ENCODE results near the gene NINJ2.

The NINJ2 gene

DNA sequence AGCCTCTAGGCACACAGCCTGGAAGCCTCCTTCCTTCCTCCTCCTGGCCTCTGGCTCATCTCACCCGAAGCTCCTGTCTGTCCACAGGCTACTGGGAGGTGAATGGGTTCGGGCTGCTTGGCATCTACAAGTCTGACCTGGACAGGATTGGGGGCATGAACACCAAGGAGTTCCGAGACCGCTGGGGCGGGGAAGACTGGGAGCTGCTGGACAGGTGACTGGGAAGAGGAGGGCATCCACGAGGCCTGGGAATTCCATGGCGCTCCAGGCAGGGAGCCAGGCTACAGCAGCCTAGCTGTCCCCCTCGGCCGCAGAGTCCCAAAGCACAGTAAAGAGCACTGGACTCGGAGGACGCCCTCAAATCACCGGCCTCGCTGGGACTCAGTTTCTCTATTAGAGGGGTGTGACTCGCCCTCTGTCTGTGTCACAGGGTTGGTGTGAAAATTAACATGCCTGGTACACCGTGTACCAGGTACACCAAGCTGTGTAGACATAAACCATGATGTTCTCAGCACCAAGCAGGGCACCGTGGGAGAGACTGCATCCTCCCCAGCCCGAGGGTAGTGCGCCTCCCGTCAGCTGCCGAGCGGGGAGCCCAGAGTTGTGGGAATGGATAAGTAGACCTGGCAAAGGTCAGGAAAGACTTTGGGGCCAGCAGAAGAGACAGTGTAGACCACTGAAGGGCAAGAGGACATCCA lies 103.9 kb downstream of the NINJ2 start:
- H3K27me3 ChIP-seq (ENCODE audit: insufficient read depth, low read length, poor library complexity, severe bottlenecking), result no peaks in the 10 kb centered on the region
- H3K9ac ChIP-seq (ENCODE audit: low read depth, low read length, poor library complexity, severe bottlenecking), result no peak overlapping the region
- no peaks in the 10 kb centered on the region for H3K9me2 ChIP-seq (replicated peaks; ENCODE audit: low read depth, low read length)
- peaks cover 4% of the 10 kb centered on the region; the same call in 1 of the 2 replicates for H3F3A ChIP-seq (ENCODE audit: low read depth)
- no peaks in the 10 kb centered on the region for H3K9me3 ChIP-seq (ENCODE audit: insufficient read depth, low read depth, low read length)
- TF ChIP-seq EZH2phosphoT487 (IDR thresholded peaks at IDR 0.05; ENCODE audit: borderline replicate concordance), result no peak
- TF ChIP-seq, protein P1, sequence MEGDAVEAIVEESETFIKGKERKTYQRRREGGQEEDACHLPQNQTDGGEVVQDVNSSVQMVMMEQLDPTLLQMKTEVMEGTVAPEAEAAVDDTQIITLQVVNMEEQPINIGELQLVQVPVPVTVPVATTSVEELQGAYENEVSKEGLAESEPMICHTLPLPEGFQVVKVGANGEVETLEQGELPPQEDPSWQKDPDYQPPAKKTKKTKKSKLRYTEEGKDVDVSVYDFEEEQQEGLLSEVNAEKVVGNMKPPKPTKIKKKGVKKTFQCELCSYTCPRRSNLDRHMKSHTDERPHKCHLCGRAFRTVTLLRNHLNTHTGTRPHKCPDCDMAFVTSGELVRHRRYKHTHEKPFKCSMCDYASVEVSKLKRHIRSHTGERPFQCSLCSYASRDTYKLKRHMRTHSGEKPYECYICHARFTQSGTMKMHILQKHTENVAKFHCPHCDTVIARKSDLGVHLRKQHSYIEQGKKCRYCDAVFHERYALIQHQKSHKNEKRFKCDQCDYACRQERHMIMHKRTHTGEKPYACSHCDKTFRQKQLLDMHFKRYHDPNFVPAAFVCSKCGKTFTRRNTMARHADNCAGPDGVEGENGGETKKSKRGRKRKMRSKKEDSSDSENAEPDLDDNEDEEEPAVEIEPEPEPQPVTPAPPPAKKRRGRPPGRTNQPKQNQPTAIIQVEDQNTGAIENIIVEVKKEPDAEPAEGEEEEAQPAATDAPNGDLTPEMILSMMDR (conservative IDR thresholded peaks at IDR 0.05; ENCODE audit: low read length), result no peak
- no peaks in the 10 kb centered on the region for H4K20me1 ChIP-seq (ENCODE audit: insufficient read depth, low read length, poor library complexity, severe bottlenecking)
- peaks cover 2% of the 10 kb centered on the region; the same call in 1 of the 2 replicates for H3K79me2 ChIP-seq (ENCODE audit: insufficient read depth, low read length)
- H3K36me3 ChIP-seq (ENCODE audit: insufficient read depth, low read length), result no peaks in the 10 kb centered on the region
- no peak overlapping the region for H3K4me3 ChIP-seq (ENCODE audit: low read length, poor library complexity, severe bottlenecking)
- peaks cover 36% of the 10 kb centered on the region for H3K4me1 ChIP-seq (ENCODE audit: insufficient read depth, low read length, poor library complexity, severe bottlenecking)
- no peak overlapping the region for H2AFZ ChIP-seq (ENCODE audit: low read length)
- no peak overlapping the region for H3K4me2 ChIP-seq (ENCODE audit: low read depth, low read length, poor library complexity, severe bottlenecking)

DNA sequence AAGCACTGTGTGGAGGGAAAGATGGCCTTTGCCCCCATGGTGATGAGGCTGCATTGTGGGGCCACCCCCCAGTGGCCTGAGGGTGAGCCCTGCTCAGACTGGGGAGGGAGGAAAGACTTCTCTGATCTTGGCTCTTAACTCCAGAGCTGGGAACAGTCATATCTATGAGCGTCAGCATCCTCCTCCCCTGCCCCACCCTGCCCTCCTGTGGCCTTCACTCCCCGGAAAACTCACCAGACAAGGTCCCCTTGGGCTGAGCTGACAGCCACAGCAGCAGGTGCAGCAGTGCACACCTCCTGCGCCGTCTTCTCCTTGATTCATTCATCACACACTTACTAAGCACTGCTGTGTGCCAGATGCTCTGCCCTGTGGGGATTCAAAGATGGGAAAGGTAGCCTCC lies 104.7 kb downstream of the NINJ2 start:
- Histone ChIP-seq H3K9me2 (replicated peaks; ENCODE audit: low read depth, low read length) (no peaks in the 10 kb centered on the region), H3K4me3 (ENCODE audit: low read length, poor library complexity, severe bottlenecking) (no peak overlapping the region), H3K9ac (ENCODE audit: low read depth, low read length, poor library complexity, severe bottlenecking) (no peak overlapping the region), H3K9me3 (ENCODE audit: insufficient read depth, low read depth, low read length) (no peaks in the 10 kb centered on the region), H2AFZ (ENCODE audit: low read length) (no peak overlapping the region), H3F3A (ENCODE audit: low read depth) (peaks cover under 1% of the 10 kb centered on the region; the same call in 1 of the 2 replicates), H4K20me1 (ENCODE audit: insufficient read depth, low read length, poor library complexity, severe bottlenecking) (no peaks in the 10 kb centered on the region), H3K36me3 (ENCODE audit: insufficient read depth, low read length) (no peaks in the 10 kb centered on the region), H3K27me3 (ENCODE audit: insufficient read depth, low read length, poor library complexity, severe bottlenecking) (no peaks in the 10 kb centered on the region), H3K4me1 (ENCODE audit: insufficient read depth, low read length, poor library complexity, severe bottlenecking) (peaks cover 31% of the 10 kb centered on the region), H3K79me2 (ENCODE audit: insufficient read depth, low read length) (no peaks in the 10 kb centered on the region), H3K4me2 (ENCODE audit: low read depth, low read length, poor library complexity, severe bottlenecking) (no peak overlapping the region)
- TF ChIP-seq, protein P1 (conservative IDR thresholded peaks at IDR 0.05; ENCODE audit: low read length), result no peak
- TF ChIP-seq EZH2phosphoT487 (IDR thresholded peaks at IDR 0.05; ENCODE audit: borderline replicate concordance), result no peak

DNA sequence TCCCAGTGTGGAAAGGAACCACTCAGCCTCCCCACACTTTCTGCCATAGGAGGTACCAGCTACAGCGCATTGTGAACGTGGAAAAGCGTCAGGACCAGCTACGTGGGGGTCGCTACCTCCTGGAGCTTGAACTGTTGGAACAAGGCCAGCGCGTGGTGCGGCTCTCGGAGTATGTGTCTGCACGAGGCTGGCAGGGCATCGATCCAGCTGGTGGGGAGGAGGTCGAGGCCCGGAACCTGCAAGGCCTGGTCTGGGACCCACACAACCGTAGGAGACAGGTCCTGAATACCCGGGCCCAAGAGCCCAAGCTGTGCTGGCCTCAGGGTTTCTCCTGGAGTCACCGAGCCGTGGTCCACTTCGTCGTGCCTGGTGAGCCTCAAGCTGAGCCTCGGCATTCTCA lies 106.7 kb downstream of the NINJ2 start:
- H3F3A ChIP-seq (ENCODE audit: low read depth), result no peaks in the 10 kb centered on the region
- peaks cover 33% of the 10 kb centered on the region for H3K4me1 ChIP-seq (ENCODE audit: insufficient read depth, low read length, poor library complexity, severe bottlenecking)
- H3K9me2 ChIP-seq (replicated peaks; ENCODE audit: low read depth, low read length), result no peaks in the 10 kb centered on the region
- no peak overlapping the region for H3K4me2 ChIP-seq (ENCODE audit: low read depth, low read length, poor library complexity, severe bottlenecking)
- no peaks in the 10 kb centered on the region for H3K79me2 ChIP-seq (ENCODE audit: insufficient read depth, low read length)
- H3K9me3 ChIP-seq (ENCODE audit: insufficient read depth, low read depth, low read length), result no peaks in the 10 kb centered on the region
- no peak overlapping the region for H3K4me3 ChIP-seq (ENCODE audit: low read length, poor library complexity, severe bottlenecking)
- no peaks in the 10 kb centered on the region for H4K20me1 ChIP-seq (ENCODE audit: insufficient read depth, low read length, poor library complexity, severe bottlenecking)
- no peak overlapping the region for H2AFZ ChIP-seq (ENCODE audit: low read length)
- TF ChIP-seq EZH2phosphoT487 (IDR thresholded peaks at IDR 0.05; ENCODE audit: borderline replicate concordance), result no peak
- TF ChIP-seq, protein P1 (conservative IDR thresholded peaks at IDR 0.05; ENCODE audit: low read length), result no peak
- no peak overlapping the region for H3K9ac ChIP-seq (ENCODE audit: low read depth, low read length, poor library complexity, severe bottlenecking)
- no peaks in the 10 kb centered on the region for H3K36me3 ChIP-seq (ENCODE audit: insufficient read depth, low read length)
- no peaks in the 10 kb centered on the region for H3K27me3 ChIP-seq (ENCODE audit: insufficient read depth, low read length, poor library complexity, severe bottlenecking)
